HepG2 (cell line): ENCODE measurements around the gene GJB1. TPM values are rescaled to one million over a fixed set of nuclear protein-coding genes. Genes with fewer than 3 reads are reported as not detected.

Experiments used
- ATAC-seq: fragments of 200-7000 bp; cut with Tn5 transposase; 3 replicates; pipeline ENCODE4 v1.9.1; 2020; ENCODE audit warnings: mild to moderate bottlenecking, moderate library complexity
- BruUV-seq: library from RNA; stranded (reverse); fragments of 400-500 nt; replicated peaks from 2 replicates; lab custom pipeline; 2021; lab: Mats Ljungman, UMichigan
- CTCF ChIA-PET: fragments of 300-600 bp; formaldehyde crosslinking; extraction: SDS; loops from one replicate; lab custom pipeline; 2021; ENCODE audit warnings: low total read pairs, inconsistent platforms, low intra/inter-chr PET ratio; lab: Yijun Ruan, JAX
- POLR2A ChIA-PET: fragments of 350-600 bp; sonication (Branson Sonifier 250); formaldehyde crosslinking; loops from one replicate; lab custom pipeline; 2020; ENCODE audit warnings: antibody characterized with exemption, inconsistent platforms; lab: Yijun Ruan, JAX
- DNase-seq: peaks from one replicate; pipeline ENCODE4 v3.0.0-alpha.2; 2015; ENCODE audit warnings: low spot score
- FAIRE-seq: peaks from 3 replicates; lab custom pipeline; 2011; peaks lifted over from hg19 to GRCh38; lab: Jason Lieb, UNC
- H2AFZ ChIP-seq: one replicate; pipeline ENCODE4 v1.6.1; 2011; ENCODE audit warnings: low read length, inconsistent platforms
- H3K27ac ChIP-seq: fragments of 300-600 bp; 3 replicates; pipeline ENCODE4 v1.8.0; 2011; ENCODE audit warnings: mixed run types, mild to moderate bottlenecking, mixed read lengths, low read length, inconsistent platforms; ENCODE audit not compliant: insufficient read depth; ENCODE audit errors: extremely low read length
- H3K27me3 ChIP-seq, 2 experiments: fragments of 200-600 bp in 1 of 2; 2 replicates in 1 of 2; 3 replicates in 1 of 2; pipeline versions ENCODE4 v1.6.0 to v1.8.0; 2011; ENCODE audit warnings: low read length in 2 of 2, mild to moderate bottlenecking in 2 of 2, moderate library complexity in 2 of 2, inconsistent platforms in 1 of 2; ENCODE audit not compliant: insufficient read depth in 2 of 2, control insufficient read depth in 1 of 2
- H3K36me3 ChIP-seq, 2 experiments: fragments of 200-600 bp in 1 of 2; replicated peaks in 1 of 2; 2 replicates in 1 of 2; 3 replicates in 1 of 2; pipeline versions ENCODE4 v1.5.1 to v1.8.0; 2011; ENCODE audit warnings: low read length in 2 of 2, inconsistent platforms in 1 of 2; ENCODE audit not compliant: insufficient read depth in 2 of 2, control insufficient read depth in 1 of 2
- H3K4me1 ChIP-seq: 2 replicates; pipeline ENCODE4 v1.5.1; 2012; ENCODE audit warnings: low read length, inconsistent platforms; ENCODE audit not compliant: insufficient read depth
- H3K4me2 ChIP-seq: 2 replicates; pipeline ENCODE4 v1.6.0; 2011; ENCODE audit warnings: low read depth, low read length, inconsistent platforms
- H3K4me3 ChIP-seq, 3 experiments: fragments of 200-600 bp in 1 of 3; sonication (generic), shearing (Covaris generic) in 1 of 3; replicated peaks in 1 of 3; 2 replicates each; pipeline ENCODE4 v1.5.1; 2011 to 2016; ENCODE audit warnings: low read length in 3 of 3, inconsistent platforms in 2 of 3, low read depth in 2 of 3, mild to moderate bottlenecking in 2 of 3, control low read depth in 1 of 3, mixed read lengths in 1 of 3; ENCODE audit not compliant: insufficient read depth in 1 of 3
- H3K79me2 ChIP-seq: one replicate; pipeline ENCODE4 v1.6.1; 2011; ENCODE audit warnings: low read length, inconsistent platforms; ENCODE audit not compliant: insufficient read depth
- H3K9ac ChIP-seq: 2 replicates; pipeline ENCODE4 v1.6.0; 2011; ENCODE audit warnings: mild to moderate bottlenecking, low read depth, low read length, inconsistent platforms; ENCODE audit not compliant: insufficient read depth
- H3K9me3 ChIP-seq: 2 replicates; pipeline ENCODE4 v1.5.1; 2012; ENCODE audit warnings: mild to moderate bottlenecking, low read length
- H4K20me1 ChIP-seq: 2 replicates; pipeline ENCODE4 v1.6.0; 2011; ENCODE audit warnings: inconsistent platforms, mild to moderate bottlenecking, low read length, moderate library complexity; ENCODE audit not compliant: insufficient read depth
- FOXJ3 ChIP-seq: sonication (generic); formaldehyde crosslinking; IDR thresholded peaks from 2 replicates; pipeline ENCODE4 v1.4.0; 2020; ENCODE audit warnings: missing genetic modification reagents, mild to moderate bottlenecking, borderline replicate concordance
- HNRNPH1 ChIP-seq: fragments of 200-400 bp; formaldehyde crosslinking; optimal IDR thresholded peaks from 2 replicates; pipeline ENCODE3; 2017; ENCODE audit warnings: mild to moderate bottlenecking, low read depth, low read length
- MED13 ChIP-seq: sonication (generic); formaldehyde crosslinking; IDR thresholded peaks from 2 replicates; pipeline ENCODE4 v1.5.0; 2020; ENCODE audit warnings: missing genetic modification reagents
- NR2F6 ChIP-seq, 2 experiments: IDR thresholded peaks; 2 replicates each; pipeline ENCODE4 v1.6.1; 2016; ENCODE audit warnings: antibody characterized with exemption in 1 of 2, mild to moderate bottlenecking in 1 of 2
- RAD21 ChIP-seq: fragments of 450-650 bp; formaldehyde crosslinking; IDR thresholded peaks from 2 replicates; pipeline ENCODE4 v1.5.0; 2020; ENCODE audit warnings: mild to moderate bottlenecking
- RBM22 ChIP-seq: fragments of 200-400 bp; formaldehyde crosslinking; optimal IDR thresholded peaks from 2 replicates; pipeline ENCODE3; 2017; ENCODE audit warnings: mild to moderate bottlenecking, low read length, moderate library complexity
- RFX1 ChIP-seq: fragments of 450-650 bp; IDR thresholded peaks from 2 replicates; pipeline ENCODE4 v1.6.1; 2017
- SNAI1 ChIP-seq: sonication (generic); formaldehyde crosslinking; IDR thresholded peaks from 2 replicates; pipeline ENCODE4 v1.5.0; 2020; ENCODE audit warnings: mild to moderate bottlenecking, missing genetic modification reagents, borderline replicate concordance
- SP4 ChIP-seq: sonication (generic); formaldehyde crosslinking; IDR thresholded peaks from 2 replicates; pipeline ENCODE4 v1.8.1; 2023; ENCODE audit warnings: mild to moderate bottlenecking, missing genetic modification reagents
- TBX2 ChIP-seq: sonication (generic); formaldehyde crosslinking; IDR thresholded peaks from 2 replicates; pipeline ENCODE4 v1.5.0; 2020; ENCODE audit warnings: missing genetic modification reagents, mild to moderate bottlenecking, borderline replicate concordance
- ZFX ChIP-seq: sonication (generic); formaldehyde crosslinking; IDR thresholded peaks from 2 replicates; pipeline ENCODE4 v1.4.0; 2020; ENCODE audit warnings: mild to moderate bottlenecking, low read depth, missing genetic modification reagents, moderate library complexity
- ZNF263 ChIP-seq: sonication (generic); formaldehyde crosslinking; IDR thresholded peaks from 2 replicates; pipeline ENCODE4 v1.4.0; 2020; ENCODE audit warnings: missing genetic modification reagents
- ZNF382 ChIP-seq: sonication (generic); formaldehyde crosslinking; IDR thresholded peaks from 2 replicates; pipeline ENCODE4 v1.5.0; 2020; ENCODE audit warnings: missing genetic modification reagents, mild to moderate bottlenecking, borderline replicate concordance
- ZNF570 ChIP-seq: sonication (generic); formaldehyde crosslinking; IDR thresholded peaks from 2 replicates; pipeline ENCODE4 v1.4.0; 2020; ENCODE audit warnings: mild to moderate bottlenecking, missing genetic modification reagents, borderline replicate concordance
- ZNF619 ChIP-seq: sonication (generic); formaldehyde crosslinking; IDR thresholded peaks from 2 replicates; pipeline ENCODE4 v1.4.0; 2020; ENCODE audit warnings: mild to moderate bottlenecking, missing genetic modification reagents
- WGBS: methylation state at CpG from one replicate; pipeline ENCODE4 v1.1.6; 2017; ENCODE audit warnings: low lambda C conversion rate; 5-methylcytosine and 5-hydroxymethylcytosine counted together
- in situ Hi-C: cut with HindIII; loops from 2 replicates; pipeline ENCODE4 v1.10.0; 2017; ENCODE audit warnings: low pct_unique_long_range_greater_than_20kb; ENCODE audit not compliant: extremely low pct_ligation_motif_present
- intact Hi-C: fragments of 100-400 bp; cut with micrococcal nuclease; formaldehyde crosslinking; loops from one replicate; pipeline ENCODE4 v1.10.0; 2022; ENCODE audit not compliant: unreplicated experiment
- polyA plus RNA-seq, 8 experiments: library from polyadenylated mRNA; depleted of rRNA in 3 of 8; stranded (reverse) in 7 of 8; unstranded in 1 of 8; fragments of >200 nt; fragmentation: Illumina TruSeq in 4 of 8; extraction: Trizol in 4 of 8; gene quantifications; 2 replicates each; pipeline versions ENCODE4 v1.2.1 to v1.2.3, GENCODE V29; 2011 to 2016; ENCODE audit warnings: low read depth in 4 of 8, missing spikeins in 1 of 8, mixed read lengths in 1 of 8; ENCODE audit not compliant: insufficient read depth in 1 of 8
- total RNA-seq, 5 experiments: library from RNA; depleted of rRNA; stranded (reverse); fragments of >200 nt; fragmentation: Illumina TruSeq; extraction: Trizol; gene quantifications; 2 replicates each; pipeline ENCODE4 v1.2.3, GENCODE V29; 2016; ENCODE audit warnings: low read depth in 1 of 5
- TF ChIP-seq, protein P1 (sequence below): sonication (generic); formaldehyde crosslinking; IDR thresholded peaks from 2 replicates; pipeline ENCODE4 v1.8.0; 2022; ENCODE audit warnings: missing genetic modification reagents, mild to moderate bottlenecking, inconsistent platforms, borderline replicate concordance
- TF ChIP-seq, protein P2 (sequence below): sonication (generic); formaldehyde crosslinking; IDR thresholded peaks from 2 replicates; pipeline ENCODE4 v1.8.1; 2022; ENCODE audit warnings: mild to moderate bottlenecking, missing genetic modification reagents
- TF ChIP-seq, protein P3 (sequence below): sonication (generic); formaldehyde crosslinking; IDR thresholded peaks from 2 replicates; pipeline ENCODE4 v1.4.0; 2020; ENCODE audit warnings: missing genetic modification reagents, low read depth, mild to moderate bottlenecking, borderline replicate concordance
- TF ChIP-seq, protein P4 (sequence below), 2 experiments: sonication (generic) in 1 of 2; formaldehyde crosslinking in 1 of 2; IDR thresholded peaks; 2 replicates each; pipeline versions ENCODE4 v1.4.0 to v1.6.1; 2018 to 2020; ENCODE audit warnings: missing genetic modification reagents in 2 of 2, borderline replicate concordance in 1 of 2, low read depth in 1 of 2, mild to moderate bottlenecking in 1 of 2, missing biosample characterization in 1 of 2

The GJB1 gene
- total and polyA plus RNA-seq, 2 of the 13 experiments (the other 11 are each of a cell fraction or from before 2014, with no cell fraction given), result 111 to 161 TPM

DNA sequence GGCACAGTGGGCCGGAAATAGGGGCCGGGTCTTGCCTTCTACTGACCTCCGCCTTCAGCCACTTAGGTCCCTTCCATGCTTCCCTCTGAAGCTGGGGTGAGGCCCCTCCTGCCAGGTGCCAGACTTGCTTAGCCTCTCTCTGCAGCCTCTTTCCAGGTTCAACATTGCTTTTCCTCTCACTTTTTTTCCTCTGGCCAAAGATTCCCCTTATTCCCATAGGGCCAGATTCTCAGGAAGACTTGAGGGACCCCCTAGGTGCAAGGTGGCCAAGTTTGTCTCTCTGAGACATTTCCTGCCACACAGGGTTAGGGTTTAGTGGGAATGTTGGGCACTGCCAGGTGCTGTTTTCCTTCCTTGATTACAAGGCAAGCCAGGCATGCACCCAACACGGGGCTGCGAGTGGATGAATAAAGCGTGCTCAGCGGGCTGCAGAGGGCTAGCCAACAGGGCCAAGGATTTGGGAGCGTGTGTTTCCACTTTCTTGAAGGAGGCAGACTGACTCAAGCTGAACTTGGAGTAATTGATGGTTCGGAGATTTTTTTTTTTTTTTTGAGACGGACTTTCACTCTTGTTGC, 7.6 kb upstream of the GJB1 start:
- POLR2A ChIA-PET, result interaction anchor here (1.0 to 5.5 kb wide), 13 partner anchors 8 to 151 kb away, joined by 3 to 140 read pairs (median 10); partner anchors contain the start of genes GJB1, MED12, NONO and TAF1
- TF ChIP-seq ZFX (CRISPR knock-in tag) (peak; percentile 29; the same call in 1 of the 2 replicates), MED13 (no peak), ZNF570 (no peak), RBM22 (no peak), TBX2 (CRISPR knock-in tag) (0 out of 2 replicates have a peak, but pooled peaks have one; percentile 6), RFX1 (no peak), ZNF619 (CRISPR knock-in tag) (no peak), ZNF263 (0 out of 2 replicates have a peak, but pooled peaks have one; percentile 12), RAD21 (CRISPR knock-in tag) (no peak), ZNF382 (CRISPR knock-in tag) (no peak), SNAI1 (CRISPR knock-in tag) (no peak), SP4 (CRISPR knock-in tag) (0 out of 2 replicates have a peak, but pooled peaks have one; percentile 33), HNRNPH1 (no peak), FOXJ3 (CRISPR knock-in tag) (peak; percentile 10; the same call in 1 of the 2 replicates), NR2F6 (IDR thresholded peaks at IDR 0.05) (0 out of 2 replicates have a peak, but pooled peaks have one; percentile 3), NR2F6 (CRISPR knock-in tag; IDR thresholded peaks at IDR 0.05) (no peak)
- TF ChIP-seq, protein P1, sequence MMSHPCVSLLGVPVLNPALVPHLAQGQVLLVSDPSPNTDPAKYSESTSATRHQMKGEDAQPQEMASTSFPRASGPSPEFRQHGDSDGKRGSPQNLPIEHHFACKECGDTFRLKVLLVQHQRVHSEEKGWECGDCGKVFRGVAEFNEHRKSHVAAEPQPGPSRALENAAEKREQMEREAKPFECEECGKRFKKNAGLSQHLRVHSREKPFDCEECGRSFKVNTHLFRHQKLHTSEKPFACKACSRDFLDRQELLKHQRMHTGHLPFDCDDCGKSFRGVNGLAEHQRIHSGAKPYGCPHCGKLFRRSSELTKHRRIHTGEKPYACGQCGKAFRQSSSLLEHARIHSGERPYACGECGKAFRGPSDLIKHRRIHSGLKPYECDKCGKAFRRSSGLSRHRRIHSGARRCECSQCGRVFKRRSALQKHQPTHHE (CRISPR knock-in tag), result no peak
- TF ChIP-seq, protein P2, sequence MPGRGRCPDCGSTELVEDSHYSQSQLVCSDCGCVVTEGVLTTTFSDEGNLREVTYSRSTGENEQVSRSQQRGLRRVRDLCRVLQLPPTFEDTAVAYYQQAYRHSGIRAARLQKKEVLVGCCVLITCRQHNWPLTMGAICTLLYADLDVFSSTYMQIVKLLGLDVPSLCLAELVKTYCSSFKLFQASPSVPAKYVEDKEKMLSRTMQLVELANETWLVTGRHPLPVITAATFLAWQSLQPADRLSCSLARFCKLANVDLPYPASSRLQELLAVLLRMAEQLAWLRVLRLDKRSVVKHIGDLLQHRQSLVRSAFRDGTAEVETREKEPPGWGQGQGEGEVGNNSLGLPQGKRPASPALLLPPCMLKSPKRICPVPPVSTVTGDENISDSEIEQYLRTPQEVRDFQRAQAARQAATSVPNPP, result peak; percentile 3; the same call in 1 of the 2 replicates
- TF ChIP-seq, protein P3, sequence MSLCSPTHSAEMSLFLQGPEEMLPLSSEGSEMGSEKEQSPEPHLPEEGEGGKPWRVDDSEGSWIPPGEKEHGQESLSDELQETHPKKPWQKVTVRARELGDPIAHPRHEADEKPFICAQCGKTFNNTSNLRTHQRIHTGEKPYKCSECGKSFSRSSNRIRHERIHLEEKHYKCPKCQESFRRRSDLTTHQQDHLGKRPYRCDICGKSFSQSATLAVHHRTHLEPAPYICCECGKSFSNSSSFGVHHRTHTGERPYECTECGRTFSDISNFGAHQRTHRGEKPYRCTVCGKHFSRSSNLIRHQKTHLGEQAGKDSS (CRISPR knock-in tag), result peak; percentile 5; the same call in 1 of the 2 replicates
- TF ChIP-seq, protein P4, sequence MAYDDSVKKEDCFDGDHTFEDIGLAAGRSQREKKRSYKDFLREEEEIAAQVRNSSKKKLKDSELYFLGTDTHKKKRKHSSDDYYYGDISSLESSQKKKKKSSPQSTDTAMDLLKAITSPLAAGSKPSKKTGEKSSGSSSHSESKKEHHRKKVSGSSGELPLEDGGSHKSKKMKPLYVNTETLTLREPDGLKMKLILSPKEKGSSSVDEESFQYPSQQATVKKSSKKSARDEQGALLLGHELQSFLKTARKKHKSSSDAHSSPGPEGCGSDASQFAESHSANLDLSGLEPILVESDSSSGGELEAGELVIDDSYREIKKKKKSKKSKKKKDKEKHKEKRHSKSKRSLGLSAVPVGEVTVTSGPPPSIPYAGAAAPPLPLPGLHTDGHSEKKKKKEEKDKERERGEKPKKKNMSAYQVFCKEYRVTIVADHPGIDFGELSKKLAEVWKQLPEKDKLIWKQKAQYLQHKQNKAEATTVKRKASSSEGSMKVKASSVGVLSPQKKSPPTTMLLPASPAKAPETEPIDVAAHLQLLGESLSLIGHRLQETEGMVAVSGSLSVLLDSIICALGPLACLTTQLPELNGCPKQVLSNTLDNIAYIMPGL (CRISPR knock-in tag; IDR thresholded peaks at IDR 0.05; ENCODE audit: borderline replicate concordance in 1 of 2, low read depth in 1 of 2), result 0 out of 4 replicates have a peak, but pooled peaks of 1 of the 2 experiments have one; percentile 34

More for the DNA sequence above, 7.6 kb upstream of the GJB1 start:
- DNase-seq (no peak), ATAC-seq (peak; percentile 2), FAIRE-seq (no peak)
- Histone ChIP-seq H2AFZ (no peak overlapping the region), H3K79me2 (peaks cover 24% of the 10 kb centered on the region), H3K4me3 (peak overlapping the region; percentile 76 to 79 (median 78)), H3K27me3 (no peaks in the 10 kb centered on the region; a peak in 1 of 5 replicates), H3K9me3 (no peaks in the 10 kb centered on the region), H3K27ac (peak overlapping the region; percentile 91), H3K36me3 (no peaks in the 10 kb centered on the region), H3K4me2 (peak overlapping the region; percentile 82), H3K4me1 (peaks cover 47% of the 10 kb centered on the region), H3K9ac (peak overlapping the region; percentile 82), H4K20me1 (no peaks in the 10 kb centered on the region)
- in situ Hi-C loops, result no loop called here
- CTCF ChIA-PET, result no interaction called here
- intact Hi-C loops, result loop anchor here (5.0 kb wide), 1 partner anchor 33 kb away; no protein-coding TSS in a partner anchor
- TSS peak; percentile 75 for BruUV-seq
- no CpG with 5 or more reads among the region's 10 CpGs for WGBS
